LHCN-M2 (cell line): Measurements from ENCODE around the gene EDAR. TPM values are rescaled to one million over a fixed set of nuclear protein-coding genes. Genes with fewer than 3 reads are reported as not detected.

Experiments used
- DNase-seq: peaks from one replicate; pipeline ENCODE4 v3.0.0-alpha.2; 2012; ENCODE audit warnings: low read depth
- total RNA-seq: library from RNA; depleted of rRNA; stranded (reverse); fragments of >200 nt; gene quantifications from 2 replicates; pipeline ENCODE4 v1.2.3, GENCODE V29; 2014

EDAR gene
- total RNA-seq, 1 experiment from 2014 or later = not detected

- no peak for DNase-seq
These were observed 47.8 kb downstream of the EDAR start for GRCh38 chr2:108941161-108941665.

- no peak for DNase-seq
These were observed 48.9 kb downstream of the EDAR start for GRCh38 chr2:108940156-108940555.

DNA sequence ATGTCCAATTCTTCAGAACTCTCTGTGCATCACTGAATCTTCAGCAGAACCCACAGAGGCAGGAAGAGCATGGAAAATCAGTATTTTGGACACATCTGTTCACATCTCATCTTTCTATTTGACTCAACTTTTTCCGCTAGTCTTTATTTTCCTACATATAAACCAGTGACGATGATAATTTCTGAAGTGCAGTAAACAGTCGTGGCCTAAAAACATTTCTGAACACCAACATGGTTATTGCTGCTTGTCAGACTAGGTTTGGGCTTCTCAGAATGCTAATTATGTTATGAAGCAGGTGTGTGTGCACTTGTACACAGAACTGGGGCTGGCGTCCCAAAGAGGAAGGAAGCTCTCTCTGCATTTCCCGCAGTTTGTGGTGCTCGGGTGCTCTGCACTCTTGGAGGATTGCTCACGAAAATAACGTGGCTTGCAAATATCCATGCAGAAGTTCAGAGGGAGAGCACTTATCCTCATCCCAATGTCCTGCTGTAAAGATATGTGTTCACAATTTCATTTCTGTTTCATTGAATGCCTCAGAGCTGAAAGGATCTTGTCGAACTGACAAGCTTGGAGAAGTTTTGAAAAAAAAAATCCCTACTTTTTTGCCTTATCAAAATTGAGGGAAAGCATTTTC is 50.8 kb downstream of the EDAR start:
- DNase-seq = no peak

- DNase-seq = no peak
These were observed 51.5 kb downstream of the EDAR start for GRCh38 chr2:108937367-108938017.

DNA sequence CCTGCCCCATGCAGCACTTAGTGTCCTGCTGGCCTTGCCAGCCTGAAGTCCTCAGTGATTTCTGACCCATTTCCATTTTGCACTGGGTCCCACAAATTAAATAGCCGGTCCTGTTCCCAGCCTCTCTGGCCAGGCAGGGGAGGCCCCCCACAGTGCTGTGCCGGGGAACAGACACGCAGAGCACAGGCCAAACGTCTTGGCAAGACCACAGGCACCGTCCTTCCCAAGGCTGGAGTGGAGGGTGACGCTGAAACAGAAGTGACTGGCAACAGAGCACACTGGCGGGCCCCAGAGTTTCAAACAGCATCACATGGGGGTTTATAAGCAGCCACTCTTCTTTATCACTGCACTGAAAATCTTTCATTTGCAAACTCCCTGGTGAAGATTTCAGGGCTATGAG is 52.2 kb downstream of the EDAR start:
- no peak for DNase-seq

- DNase-seq = no peak
These were observed 52.8 kb downstream of the EDAR start for GRCh38 chr2:108936076-108936864.

- no peak for DNase-seq
These were observed 53.7 kb downstream of the EDAR start for GRCh38 chr2:108935271-108935741.

DNA sequence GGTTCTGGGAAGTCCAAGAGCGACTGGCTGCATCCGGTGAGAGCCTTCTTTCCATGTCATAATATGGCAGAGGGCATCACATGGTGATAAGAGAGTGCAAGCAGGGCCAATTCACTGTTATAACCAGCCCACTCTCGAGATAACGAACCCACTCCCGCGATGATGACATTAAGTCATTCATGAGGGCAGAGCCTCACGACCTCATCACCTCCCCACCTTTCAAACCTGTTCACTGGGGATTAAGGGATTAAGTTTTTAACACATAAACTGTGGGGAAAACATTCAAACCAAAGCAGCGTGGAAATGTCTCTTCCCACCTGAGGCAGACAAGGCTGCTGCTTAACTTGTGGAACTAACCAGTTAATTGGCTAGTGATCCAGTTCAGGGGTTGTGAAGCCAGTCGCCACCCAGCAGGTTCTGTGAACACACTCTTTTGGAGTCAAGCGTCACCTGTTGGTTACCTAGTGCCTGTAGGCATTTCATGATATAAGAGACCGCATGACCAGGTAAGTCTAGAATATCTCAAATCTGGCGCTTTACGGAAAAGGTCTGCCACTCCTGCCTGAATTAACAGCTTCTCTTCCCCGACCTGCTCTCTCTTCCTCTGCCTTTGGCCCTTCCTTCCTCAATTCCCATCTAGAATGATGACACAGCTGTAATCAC is 54.3 kb downstream of the EDAR start:
- no peak for DNase-seq

DNA sequence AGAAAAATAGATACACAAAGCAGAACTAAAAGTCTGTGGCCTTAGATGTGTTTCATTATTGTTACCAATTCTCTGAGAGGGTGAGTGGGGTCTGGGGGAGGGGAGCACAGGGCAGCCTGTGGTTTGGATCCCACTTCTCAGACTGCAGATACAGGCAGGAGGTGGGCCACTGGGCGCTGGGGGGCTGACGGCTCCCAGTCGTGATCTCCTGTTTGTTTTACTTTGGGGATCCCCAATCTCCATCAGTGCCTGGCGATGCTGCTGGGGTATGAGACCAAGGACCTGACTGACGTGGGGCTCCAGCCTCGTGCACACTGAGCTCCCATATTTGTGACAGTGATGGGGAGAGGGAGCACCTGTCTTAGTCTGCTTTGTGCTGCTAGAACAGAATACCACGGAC is 54.9 kb downstream of the EDAR start:
- DNase-seq = no peak

GRCh38 chr2:108933691-108934117 is 55.3 kb downstream of the EDAR start:
- no peak for DNase-seq

DNA sequence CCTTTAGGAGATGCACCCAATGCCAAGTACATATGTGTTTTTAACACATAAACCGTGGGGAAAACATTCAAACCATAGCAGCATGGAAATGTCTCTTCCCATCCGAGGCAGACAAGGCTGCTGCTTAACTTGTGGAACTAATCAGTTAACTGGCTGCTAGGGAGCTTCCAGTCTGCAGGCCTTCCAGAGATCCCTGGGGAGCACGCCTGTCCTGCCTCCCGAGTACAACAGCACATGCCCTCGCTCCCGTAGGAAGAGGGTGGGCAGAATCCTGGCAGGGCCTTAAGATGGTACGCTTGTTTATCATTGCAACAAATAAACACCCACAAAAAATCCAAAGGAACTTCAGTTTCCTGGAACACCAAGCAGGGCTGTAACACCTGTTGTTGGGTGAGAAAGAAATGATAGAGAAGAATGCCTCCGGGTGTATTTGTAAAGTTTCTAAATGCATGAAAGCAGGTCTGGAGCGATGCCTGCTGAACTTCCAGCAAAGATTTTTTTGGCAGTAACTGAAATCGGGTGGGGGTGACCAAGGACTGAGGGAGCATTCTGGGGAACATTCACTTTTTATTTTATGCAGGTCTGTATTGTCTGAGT is 56.2 kb downstream of the EDAR start:
- no peak for DNase-seq

GRCh38 chr2:108931372-108931771 is 57.6 kb downstream of the EDAR start:
- DNase-seq = no peak

DNA sequence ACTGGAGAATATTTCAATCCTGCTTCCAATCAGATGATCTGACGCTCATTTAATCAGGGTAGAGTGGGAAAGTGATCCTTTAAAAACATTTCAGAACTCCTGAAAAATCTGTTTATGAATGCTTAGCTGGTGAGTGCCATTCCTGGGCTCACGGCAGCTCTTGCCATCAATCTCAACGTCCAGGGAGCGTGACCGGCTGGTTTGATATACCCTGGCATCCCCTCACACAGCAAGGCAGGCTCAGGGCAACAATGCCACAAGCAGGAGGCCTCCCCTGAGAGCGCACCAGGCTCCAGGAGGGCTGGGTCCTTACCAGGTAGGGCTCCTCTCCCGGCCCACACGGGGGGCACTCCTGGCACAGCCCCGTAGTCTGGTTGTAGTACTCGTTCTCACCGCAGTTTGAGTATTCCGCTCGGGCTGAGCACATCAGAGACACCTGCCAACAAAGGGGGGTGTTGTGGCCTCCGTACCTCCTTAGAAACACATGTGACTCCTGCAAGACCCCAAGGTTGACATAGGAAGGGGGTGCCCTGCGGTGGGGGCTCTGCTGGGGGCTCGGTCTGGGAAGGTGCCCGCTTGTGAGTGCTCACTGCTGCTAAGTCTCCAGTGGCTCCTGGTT is 59.1 kb downstream of the EDAR start:
- no peak for DNase-seq

GRCh38 chr2:108928660-108929377 is 60.2 kb downstream of the EDAR start:
- DNase-seq = no peak

GRCh38 chr2:108927936-108928659 is 60.9 kb downstream of the EDAR start:
- peak; percentile 41 for DNase-seq

- DNase-seq = no peak
These were observed 61.6 kb downstream of the EDAR start for GRCh38 chr2:108927405-108927804.

GRCh38 chr2:108926561-108927380 is 62.2 kb downstream of the EDAR start:
- DNase-seq = no peak

GRCh38 chr2:108925735-108926134 is 63.3 kb downstream of the EDAR start:
- DNase-seq = no peak

- DNase-seq = no peak
These were observed 63.7 kb downstream of the EDAR start for GRCh38 chr2:108925286-108925685.
